Fibroblast of lung (primary cell): ENCODE measurements around the gene LPCAT3.

Source experiments
- EZH2 ChIP-seq: IDR thresholded peaks from 2 replicates; pipeline ENCODE4 v1.5.1; 2012; ENCODE audit warnings: low read length, control low read depth, mild to moderate bottlenecking; ENCODE audit errors: missing control alignments
- TF ChIP-seq, protein P1 (sequence below), 2 donors: IDR thresholded peaks in 1 of 2; conservative IDR thresholded peaks in 1 of 2; 1 replicate in 1 of 2; 2 replicates in 1 of 2; pipeline ENCODE4 v1.5.1; 2011 to 2012; ENCODE audit warnings: low read length in 2 of 2, control low read depth in 1 of 2, inconsistent platforms in 1 of 2, low read depth in 1 of 2, mild to moderate bottlenecking in 1 of 2

GRCh38 chr12:6934110-6934509 is 84.2 kb downstream of the LPCAT3 start:
- TF ChIP-seq, protein P1, sequence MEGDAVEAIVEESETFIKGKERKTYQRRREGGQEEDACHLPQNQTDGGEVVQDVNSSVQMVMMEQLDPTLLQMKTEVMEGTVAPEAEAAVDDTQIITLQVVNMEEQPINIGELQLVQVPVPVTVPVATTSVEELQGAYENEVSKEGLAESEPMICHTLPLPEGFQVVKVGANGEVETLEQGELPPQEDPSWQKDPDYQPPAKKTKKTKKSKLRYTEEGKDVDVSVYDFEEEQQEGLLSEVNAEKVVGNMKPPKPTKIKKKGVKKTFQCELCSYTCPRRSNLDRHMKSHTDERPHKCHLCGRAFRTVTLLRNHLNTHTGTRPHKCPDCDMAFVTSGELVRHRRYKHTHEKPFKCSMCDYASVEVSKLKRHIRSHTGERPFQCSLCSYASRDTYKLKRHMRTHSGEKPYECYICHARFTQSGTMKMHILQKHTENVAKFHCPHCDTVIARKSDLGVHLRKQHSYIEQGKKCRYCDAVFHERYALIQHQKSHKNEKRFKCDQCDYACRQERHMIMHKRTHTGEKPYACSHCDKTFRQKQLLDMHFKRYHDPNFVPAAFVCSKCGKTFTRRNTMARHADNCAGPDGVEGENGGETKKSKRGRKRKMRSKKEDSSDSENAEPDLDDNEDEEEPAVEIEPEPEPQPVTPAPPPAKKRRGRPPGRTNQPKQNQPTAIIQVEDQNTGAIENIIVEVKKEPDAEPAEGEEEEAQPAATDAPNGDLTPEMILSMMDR (conservative IDR thresholded peaks at IDR 0.05 in 1 of 2, IDR thresholded peaks at IDR 0.05 in 1 of 2; ENCODE audit: low read depth in 1 of 2, low read length in 2 of 2), result no peak
- no peak for TF ChIP-seq EZH2
